Effector CD4-positive, alpha-beta T cell (primary cell): ENCODE measurements around the gene MORF4L1.
"Not testable (repeated sequence)": the region's sequence is repeated elsewhere in the genome, so short reads cannot be mapped to it uniquely, and the experiment has no call there.

Source experiments
- DNase-seq: peaks from one replicate; pipeline ENCODE4 v3.0.0-alpha.2; 2020

Gene MORF4L1

GRCh38 chr15:78902281-78903032 lies 29.8 kb downstream of the MORF4L1 start:
- not testable (repeated sequence) for DNase-seq

- no peak for DNase-seq
Measured at GRCh38 chr15:78904599-78905358, 32.1 kb downstream of the MORF4L1 start.

GRCh38 chr15:78906316-78906620 lies 33.6 kb downstream of the MORF4L1 start:
- DNase-seq = no peak

GRCh38 chr15:78907577-78907976 lies 34.9 kb downstream of the MORF4L1 start:
- no peak for DNase-seq

- DNase-seq = no peak
Measured at GRCh38 chr15:78909160-78909695, 36.5 kb downstream of the MORF4L1 start.

- DNase-seq = no peak
Measured at GRCh38 chr15:78909791-78910228, 37.1 kb downstream of the MORF4L1 start.

- no peak for DNase-seq
Measured at GRCh38 chr15:78910271-78910670, 37.6 kb downstream of the MORF4L1 start.

GRCh38 chr15:78912316-78912715 lies 39.6 kb downstream of the MORF4L1 start:
- no peak for DNase-seq

- no peak for DNase-seq
Measured at GRCh38 chr15:78913012-78913411, 40.3 kb downstream of the MORF4L1 start.

GRCh38 chr15:78914027-78914764 lies 41.5 kb downstream of the MORF4L1 start:
- DNase-seq = no peak

GRCh38 chr15:78915341-78916087 lies 42.8 kb downstream of the MORF4L1 start:
- DNase-seq = no peak

GRCh38 chr15:78916088-78916487 lies 43.4 kb downstream of the MORF4L1 start:
- DNase-seq = no peak

GRCh38 chr15:78917888-78918287 lies 45.2 kb downstream of the MORF4L1 start:
- DNase-seq = no peak

GRCh38 chr15:78921517-78921916 lies 48.8 kb downstream of the MORF4L1 start:
- DNase-seq = no peak

- no peak for DNase-seq
Measured at GRCh38 chr15:78921940-78922339, 49.2 kb downstream of the MORF4L1 start.

- DNase-seq = no peak
Measured at GRCh38 chr15:78922527-78922926, 49.8 kb downstream of the MORF4L1 start.

GRCh38 chr15:78923015-78923414 lies 50.3 kb downstream of the MORF4L1 start:
- no peak for DNase-seq

- no peak for DNase-seq
Measured at GRCh38 chr15:78923480-78924360, 51.0 kb downstream of the MORF4L1 start.

GRCh38 chr15:78925076-78925624 lies 52.5 kb downstream of the MORF4L1 start:
- no peak for DNase-seq

GRCh38 chr15:78925956-78926743 lies 53.5 kb downstream of the MORF4L1 start:
- DNase-seq = no peak
